HCEC 1CT (cell line): Measurements from ENCODE around the gene C3orf18.

Experiments used
- DNase-seq: peaks from one replicate; pipeline ENCODE4 v3.0.0-alpha.2; 2017

The C3orf18 gene

DNA sequence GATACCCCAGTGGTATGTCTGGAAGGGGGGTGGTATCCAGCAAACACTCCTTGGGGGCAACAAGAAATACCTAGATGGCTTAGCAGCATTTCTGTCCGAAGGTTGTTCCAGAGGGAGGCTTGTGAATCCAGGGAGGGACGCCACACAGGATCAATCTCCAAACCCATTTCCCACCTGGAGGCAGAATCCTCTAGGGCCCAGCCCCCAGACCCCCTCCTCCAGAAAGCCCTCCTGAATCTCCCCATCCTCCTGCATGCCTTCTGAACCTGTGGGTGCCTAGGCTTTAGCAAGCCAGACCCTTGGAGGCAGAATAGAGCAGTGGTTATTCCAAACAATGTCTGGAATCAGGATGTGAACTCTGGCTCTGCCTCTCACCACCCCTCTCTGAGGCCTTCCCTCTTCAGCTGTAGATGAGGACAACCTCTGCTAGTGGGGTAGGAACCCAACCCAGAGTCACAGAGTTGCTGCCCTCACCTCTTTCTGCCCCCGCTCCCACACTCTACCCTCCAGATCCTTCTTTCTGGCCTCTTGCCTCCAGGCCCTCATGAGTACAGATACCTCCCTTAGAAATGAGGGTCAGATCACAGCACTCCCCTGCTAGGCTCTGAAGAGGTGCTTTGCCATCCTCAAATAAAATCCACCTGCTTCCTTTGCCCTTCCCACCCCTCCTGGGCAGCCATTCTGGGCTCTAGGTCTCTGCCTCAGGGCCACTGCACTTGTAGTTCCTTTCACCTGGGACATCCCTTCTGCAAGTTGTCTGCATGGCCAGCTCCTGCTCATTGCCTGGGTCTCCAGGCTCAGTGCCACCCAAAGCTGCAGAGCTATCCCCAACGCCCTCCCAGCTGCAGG, 35.9 kb upstream of the C3orf18 start:
- no peak for DNase-seq

DNA sequence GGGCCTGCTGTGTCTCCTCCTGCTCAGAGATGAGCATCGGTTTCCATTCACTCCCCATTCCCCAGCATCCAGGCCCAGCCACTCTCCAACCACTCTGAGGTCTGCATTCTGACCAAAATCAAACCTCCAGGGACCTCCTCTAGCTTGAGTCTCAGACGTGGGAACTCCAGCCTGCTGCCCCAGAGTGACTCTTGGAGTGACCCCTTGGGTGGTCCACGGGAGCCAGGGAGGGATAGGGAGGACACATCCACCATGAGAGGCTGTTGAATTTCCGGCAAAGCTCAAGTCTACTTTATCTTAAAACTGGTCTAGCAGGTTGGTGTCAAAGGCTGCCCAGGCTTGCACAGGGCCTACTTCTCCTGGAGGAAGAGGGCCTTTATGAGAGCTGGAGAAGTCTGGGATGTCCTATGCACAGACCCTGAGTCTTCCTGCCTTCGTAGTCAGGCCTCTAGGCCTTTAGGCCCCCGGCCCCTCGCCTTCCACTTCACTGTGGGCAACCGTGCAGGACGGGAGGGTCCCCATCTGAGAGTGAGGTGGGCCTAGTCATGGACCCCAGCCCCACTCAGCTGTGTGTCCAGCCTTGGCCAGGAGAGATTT, 35.1 kb upstream of the C3orf18 start:
- no peak for DNase-seq

- peak; percentile 95 for DNase-seq
Measured at GRCh38 chr3:50600841-50601591, 33.5 kb upstream of the C3orf18 start.

DNA sequence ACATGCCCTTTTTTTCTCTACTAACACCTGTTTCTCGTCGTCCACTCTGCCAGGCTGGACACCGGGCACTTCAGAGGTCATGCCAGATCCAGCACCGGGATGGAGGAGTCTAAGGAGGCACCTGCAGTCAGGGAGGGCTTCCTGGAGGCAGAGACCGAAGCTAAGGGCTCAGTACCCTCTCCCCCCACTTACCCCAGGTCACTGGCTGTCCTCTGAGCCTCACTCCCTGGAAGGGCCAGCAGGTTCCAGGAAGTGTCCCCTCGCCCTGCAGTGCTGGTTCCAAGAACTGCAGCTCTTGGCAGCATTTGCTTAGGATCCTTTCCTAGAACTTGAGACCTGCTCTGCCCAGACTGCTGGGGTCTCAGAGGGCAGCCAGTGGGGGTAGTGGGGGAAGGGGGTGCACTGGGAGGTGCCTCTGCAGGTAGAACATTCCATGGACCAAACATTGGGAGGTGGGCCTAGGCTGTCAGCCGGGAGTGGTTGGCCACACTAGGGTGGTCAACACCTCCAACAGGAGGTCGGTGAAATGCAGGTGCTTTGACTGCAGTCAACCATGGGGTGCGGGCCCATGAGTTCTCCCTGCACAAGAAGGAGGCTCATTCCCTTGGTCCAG, 32.7 kb upstream of the C3orf18 start:
- no peak for DNase-seq

DNA sequence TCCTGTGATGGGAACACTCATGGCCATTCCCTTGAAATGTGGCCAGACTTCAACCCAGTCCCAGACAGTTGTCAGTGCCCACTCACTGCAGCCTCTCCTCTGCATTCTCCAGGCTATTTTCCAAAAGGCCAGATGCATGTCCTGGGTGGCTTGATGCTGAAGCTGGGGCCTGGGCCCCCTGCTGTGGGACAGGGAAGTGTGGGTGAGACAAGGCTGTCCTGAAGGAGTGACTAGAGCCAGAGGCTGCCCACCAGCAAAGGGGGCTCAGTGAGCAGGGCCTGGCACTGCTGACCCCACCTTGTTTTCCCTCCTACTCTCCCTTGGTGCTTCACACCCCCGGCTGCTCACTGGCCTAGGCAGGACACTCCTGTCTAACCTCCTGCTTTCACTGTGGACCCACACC, 32.2 kb upstream of the C3orf18 start:
- no peak for DNase-seq

GRCh38 chr3:50599115-50599715, 31.7 kb upstream of the C3orf18 start:
- no peak for DNase-seq

GRCh38 chr3:50594253-50594785, 26.8 kb upstream of the C3orf18 start:
- DNase-seq, result no peak

GRCh38 chr3:50592568-50592967, 25.0 kb upstream of the C3orf18 start:
- DNase-seq, result no peak

- DNase-seq, result no peak
Measured at GRCh38 chr3:50591196-50591741, 23.7 kb upstream of the C3orf18 start.

GRCh38 chr3:50588759-50589433, 21.3 kb upstream of the C3orf18 start:
- no peak for DNase-seq

- no peak for DNase-seq
Measured at GRCh38 chr3:50587806-50588758, 20.5 kb upstream of the C3orf18 start.

DNA sequence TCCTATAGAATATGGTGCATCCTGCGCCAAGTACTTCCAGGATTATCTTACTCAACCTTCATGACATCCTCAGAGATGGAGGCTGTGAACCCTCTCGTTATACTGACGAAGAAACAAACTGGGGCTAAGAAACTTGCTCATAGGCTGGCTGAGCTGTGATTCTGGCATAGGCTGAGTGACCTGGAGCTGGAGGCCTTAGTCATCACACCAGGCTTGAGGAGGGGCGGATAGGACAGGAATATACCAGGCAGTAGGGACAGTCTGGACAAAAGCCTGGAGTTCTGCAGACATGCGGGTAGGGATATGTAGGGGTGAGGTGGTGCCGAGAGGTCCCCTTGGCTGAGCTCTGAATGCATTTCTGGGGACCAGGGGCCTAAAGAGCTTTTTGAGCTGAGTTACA, 19.8 kb upstream of the C3orf18 start:
- no peak for DNase-seq

DNA sequence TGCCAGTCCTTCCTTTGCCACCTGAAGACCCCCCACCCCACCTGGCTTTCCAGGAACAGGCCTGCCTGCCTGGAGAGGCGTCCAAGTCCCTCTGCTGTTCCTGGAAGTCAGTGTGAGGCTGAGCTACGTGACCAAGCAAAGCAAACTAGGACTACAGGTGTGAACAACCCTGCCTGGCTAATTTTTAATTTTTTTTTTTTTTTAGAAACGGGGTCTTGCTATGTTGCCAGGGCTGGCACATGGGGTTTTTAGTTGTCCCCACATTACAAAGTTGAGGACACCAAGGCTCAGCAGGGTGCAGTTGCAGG, 19.2 kb upstream of the C3orf18 start:
- no peak for DNase-seq

DNA sequence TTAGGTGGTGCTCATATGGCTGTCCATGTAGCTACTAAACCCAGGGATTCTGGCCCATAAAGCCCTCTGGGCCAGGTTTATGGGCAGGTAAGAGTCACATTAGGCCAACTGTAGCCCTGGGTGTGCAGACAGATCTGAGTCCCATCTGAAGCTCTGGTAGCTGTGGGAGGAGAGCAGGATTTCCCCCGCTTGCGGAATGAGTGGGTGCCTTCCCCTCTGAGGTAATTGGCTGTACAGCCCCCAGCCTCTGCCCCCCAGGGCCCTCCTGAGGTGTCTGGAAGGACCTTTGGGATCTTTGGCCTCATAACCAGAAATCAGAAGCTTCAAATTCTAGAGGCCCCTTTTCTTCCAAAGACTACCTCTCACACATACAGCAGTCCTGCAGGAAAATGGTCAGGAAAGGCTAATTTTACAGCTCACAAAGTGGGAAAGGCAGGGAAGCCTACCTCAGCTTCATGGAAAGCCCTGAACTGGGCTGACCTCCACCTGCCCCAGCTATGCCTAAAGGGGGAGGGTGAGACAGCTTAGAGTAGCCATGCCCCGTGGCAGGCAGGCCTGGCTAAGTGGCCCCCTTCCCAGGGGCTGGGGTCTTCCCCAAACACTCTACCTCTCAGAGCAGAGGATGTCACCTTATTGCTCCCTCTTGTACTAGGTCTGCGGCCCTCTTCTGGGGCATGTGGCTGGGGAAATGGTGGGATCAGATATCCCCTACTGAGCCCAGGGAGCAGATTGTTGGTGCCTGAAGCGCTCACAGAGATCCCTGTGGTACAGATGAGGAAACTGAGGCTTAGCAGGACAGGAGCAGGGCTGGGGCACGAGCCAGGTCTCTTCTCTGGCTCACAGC, 18.6 kb upstream of the C3orf18 start:
- DNase-seq, result no peak

- DNase-seq, result no peak
Measured at GRCh38 chr3:50584391-50584790, 16.8 kb upstream of the C3orf18 start.

GRCh38 chr3:50583897-50584296, 16.4 kb upstream of the C3orf18 start:
- no peak for DNase-seq

DNA sequence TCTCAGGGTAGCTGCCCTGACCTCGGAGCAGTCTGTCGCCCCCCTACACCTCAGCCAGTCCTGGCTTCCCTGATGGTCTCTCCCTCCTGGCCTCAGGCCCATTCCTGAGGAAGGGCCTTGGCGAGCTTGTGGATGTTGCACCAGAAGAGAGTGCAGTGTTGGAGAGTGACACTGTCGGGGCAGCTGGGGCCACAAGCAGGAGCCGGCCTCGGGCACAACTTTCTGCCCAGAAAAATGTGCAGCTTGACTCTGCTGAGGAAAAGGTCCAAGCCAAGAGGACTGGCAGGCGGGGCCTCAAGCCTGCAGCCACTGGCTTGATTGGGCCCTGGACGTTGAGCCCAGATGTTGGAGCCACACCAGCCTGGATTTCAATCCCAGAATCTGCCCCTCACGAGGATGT, 14.5 kb upstream of the C3orf18 start:
- no peak for DNase-seq

DNA sequence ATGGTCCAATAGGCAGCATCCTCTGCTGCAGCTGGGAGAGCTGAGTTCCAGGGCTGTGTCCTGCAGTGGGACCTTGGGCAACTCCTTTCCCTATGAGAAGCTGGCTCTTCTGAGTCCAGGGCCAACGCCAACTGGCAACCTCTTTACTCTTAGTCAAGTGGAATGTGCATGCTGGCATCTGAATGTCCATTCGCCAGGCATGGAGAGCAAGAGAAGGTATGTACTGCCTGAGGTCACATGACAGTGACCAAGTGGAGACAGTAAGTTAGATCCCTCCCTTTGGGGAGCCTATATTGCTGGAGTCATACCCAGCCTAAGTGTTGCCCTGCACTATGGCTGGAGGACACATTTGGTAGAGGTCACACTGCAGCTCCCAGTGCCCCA, 13.9 kb upstream of the C3orf18 start:
- no peak for DNase-seq

- DNase-seq, result no peak
Measured at GRCh38 chr3:50580683-50581458, 13.3 kb upstream of the C3orf18 start.
